ENCODE data around the gene CUL2. TPM values are rescaled to one million over a fixed set of nuclear protein-coding genes. Genes with fewer than 3 reads are reported as not detected.

Gene CUL2
- total RNA-seq, 1 donor from 2014 or later: 18.7 TPM

GRCh38 chr10:35130663-35131062 lies 40.5 kb upstream of the CUL2 start:
- intact Hi-C loops (cut with DNase I): no loop called here
- Histone ChIP-seq H3K4me1 (peaks cover 38% of the 10 kb centered on the region), H3K9me3 (no peaks in the 10 kb centered on the region), H3K36me3 (no peaks in the 10 kb centered on the region), H3K27ac (no peak overlapping the region), H3K27me3 (no peaks in the 10 kb centered on the region), H3K4me3 (no peak overlapping the region)
- TF ChIP-seq POLR2A (IDR thresholded peaks at IDR 0.05) (no peak), POLR2AphosphoS5 (IDR thresholded peaks at IDR 0.05; ENCODE audit: insufficient read depth in 1 of 2, low read depth in 1 of 2) (no peak)
- TF ChIP-seq, protein P1, sequence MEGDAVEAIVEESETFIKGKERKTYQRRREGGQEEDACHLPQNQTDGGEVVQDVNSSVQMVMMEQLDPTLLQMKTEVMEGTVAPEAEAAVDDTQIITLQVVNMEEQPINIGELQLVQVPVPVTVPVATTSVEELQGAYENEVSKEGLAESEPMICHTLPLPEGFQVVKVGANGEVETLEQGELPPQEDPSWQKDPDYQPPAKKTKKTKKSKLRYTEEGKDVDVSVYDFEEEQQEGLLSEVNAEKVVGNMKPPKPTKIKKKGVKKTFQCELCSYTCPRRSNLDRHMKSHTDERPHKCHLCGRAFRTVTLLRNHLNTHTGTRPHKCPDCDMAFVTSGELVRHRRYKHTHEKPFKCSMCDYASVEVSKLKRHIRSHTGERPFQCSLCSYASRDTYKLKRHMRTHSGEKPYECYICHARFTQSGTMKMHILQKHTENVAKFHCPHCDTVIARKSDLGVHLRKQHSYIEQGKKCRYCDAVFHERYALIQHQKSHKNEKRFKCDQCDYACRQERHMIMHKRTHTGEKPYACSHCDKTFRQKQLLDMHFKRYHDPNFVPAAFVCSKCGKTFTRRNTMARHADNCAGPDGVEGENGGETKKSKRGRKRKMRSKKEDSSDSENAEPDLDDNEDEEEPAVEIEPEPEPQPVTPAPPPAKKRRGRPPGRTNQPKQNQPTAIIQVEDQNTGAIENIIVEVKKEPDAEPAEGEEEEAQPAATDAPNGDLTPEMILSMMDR (IDR thresholded peaks at IDR 0.05): no peak
- no peak for DNase-seq (ENCODE audit: extremely low spot score in 2 of 2)

GRCh38 chr10:35129185-35129674 lies 39.1 kb upstream of the CUL2 start:
- DNase-seq (ENCODE audit: extremely low spot score in 2 of 2): no peak
- no peaks in the 10 kb centered on the region for H3K36me3 ChIP-seq
- no peak overlapping the region for H3K27ac ChIP-seq
- H3K4me1 ChIP-seq: peaks cover 45% of the 10 kb centered on the region
- no peak overlapping the region for H3K4me3 ChIP-seq
- intact Hi-C loops (cut with DNase I): loop anchor here (2.0 to 10.0 kb wide), 2 partner anchors 66 to 206 kb away; partner anchors contain the start of gene CCNY
- TF ChIP-seq POLR2AphosphoS5 (IDR thresholded peaks at IDR 0.05; ENCODE audit: insufficient read depth in 1 of 2, low read depth in 1 of 2) (no peak), POLR2A (IDR thresholded peaks at IDR 0.05) (no peak)
- TF ChIP-seq, protein P1 (IDR thresholded peaks at IDR 0.05): no peak
- no peaks in the 10 kb centered on the region for H3K27me3 ChIP-seq
- no peaks in the 10 kb centered on the region for H3K9me3 ChIP-seq

GRCh38 chr10:35127289-35127891 lies 37.2 kb upstream of the CUL2 start:
- H3K4me3 ChIP-seq: peak overlapping the region; percentile 84 to 97
- H3K9me3 ChIP-seq: no peaks in the 10 kb centered on the region
- peak overlapping the region; percentile 100 for H3K27ac ChIP-seq
- H3K36me3 ChIP-seq: no peaks in the 10 kb centered on the region
- peaks cover 45% of the 10 kb centered on the region for H3K4me1 ChIP-seq
- DNase-seq (ENCODE audit: extremely low spot score in 2 of 2): peak in 1 of 2 donors; percentile 91
- TF ChIP-seq, protein P1 (IDR thresholded peaks at IDR 0.05): no peak
- TF ChIP-seq POLR2AphosphoS5 (IDR thresholded peaks at IDR 0.05; ENCODE audit: insufficient read depth in 1 of 2, low read depth in 1 of 2) (no peak), POLR2A (IDR thresholded peaks at IDR 0.05) (no peak)
- no peaks in the 10 kb centered on the region for H3K27me3 ChIP-seq
- intact Hi-C loops (cut with DNase I): loop anchor here (10.0 kb wide), 1 partner anchor 207 kb away; the partner anchor contains the start of gene CCNY

DNA sequence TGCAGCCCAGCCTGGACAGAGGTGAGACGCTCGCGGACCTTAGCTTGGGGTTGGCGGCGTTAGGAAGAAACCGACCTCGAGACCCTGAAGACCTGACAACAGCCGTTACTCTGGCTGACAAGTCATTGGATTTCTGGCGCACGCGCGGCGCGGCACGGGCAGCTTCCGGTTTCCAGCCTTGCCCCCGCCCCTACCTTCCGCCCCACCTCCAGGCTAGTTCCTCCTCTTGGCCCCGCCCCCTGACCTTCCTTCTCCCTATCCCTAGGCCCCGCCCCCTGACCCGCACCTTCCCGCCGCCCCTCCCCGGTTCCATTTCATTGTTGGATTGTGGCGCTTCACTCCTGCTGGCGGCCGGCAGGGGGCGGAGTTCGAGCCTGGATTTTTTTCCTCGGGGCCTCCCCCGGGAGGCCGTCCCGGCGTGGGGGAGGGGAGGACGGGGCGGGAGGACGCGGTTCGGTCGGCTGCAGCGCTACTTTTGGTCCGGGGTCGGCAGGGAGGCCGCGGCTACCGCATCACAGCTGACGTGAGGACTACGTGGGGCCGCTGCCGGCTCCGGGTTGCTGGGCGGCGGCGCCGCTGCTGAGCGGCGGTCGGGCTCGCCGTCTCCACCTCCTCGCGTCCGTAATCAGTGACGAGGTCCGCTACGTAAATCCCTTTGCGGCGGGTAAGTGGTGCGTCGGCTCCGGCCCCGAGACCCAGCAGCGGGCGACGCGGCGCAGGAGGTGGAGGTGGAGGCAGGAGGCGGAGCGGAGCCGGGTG lies 36.6 kb upstream of the CUL2 start, which contains the start of gene CREM:
CREM (plus strand) TSS at position 317 of the 759 bp plus-strand sequence. CDS start 10,990 bp downstream, outside the sequence.
- Histone ChIP-seq H3K36me3 (no peaks in the 10 kb centered on the region), H3K4me1 (peaks cover 45% of the 10 kb centered on the region), H3K4me3 (peak within 1 kb of the TSS; percentile 84 to 97), H3K27ac (peak within 1 kb of the TSS; percentile 100), H3K27me3 (no peaks in the 10 kb centered on the region), H3K9me3 (no peaks in the 10 kb centered on the region)
- DNase-seq (ENCODE audit: extremely low spot score in 2 of 2): peak; percentile 98 to 99
- TF ChIP-seq POLR2AphosphoS5 (IDR thresholded peaks at IDR 0.05; ENCODE audit: insufficient read depth in 1 of 2, low read depth in 1 of 2) (peak; percentile 79 to 95), POLR2A (IDR thresholded peaks at IDR 0.05) (peak; percentile 57 to 99)
- TF ChIP-seq, protein P1 (IDR thresholded peaks at IDR 0.05): peak in 2 of 3 experiments; percentile 85
- intact Hi-C loops (cut with DNase I): loop anchor here (10.0 kb wide), 1 partner anchor 208 kb away; the partner anchor contains the start of gene CCNY
